HG03558 (cell line): ENCODE data around the gene AREL1.

Experiments used
- ATAC-seq: cut with Tn5 transposase; IDR thresholded peaks from one replicate; pipeline ENCODE4 v1.9.1; 2021; ENCODE audit warnings: moderate number of reproducible peaks; ENCODE audit not compliant: unreplicated experiment; ENCODE audit errors: extremely low read depth

The AREL1 gene

DNA sequence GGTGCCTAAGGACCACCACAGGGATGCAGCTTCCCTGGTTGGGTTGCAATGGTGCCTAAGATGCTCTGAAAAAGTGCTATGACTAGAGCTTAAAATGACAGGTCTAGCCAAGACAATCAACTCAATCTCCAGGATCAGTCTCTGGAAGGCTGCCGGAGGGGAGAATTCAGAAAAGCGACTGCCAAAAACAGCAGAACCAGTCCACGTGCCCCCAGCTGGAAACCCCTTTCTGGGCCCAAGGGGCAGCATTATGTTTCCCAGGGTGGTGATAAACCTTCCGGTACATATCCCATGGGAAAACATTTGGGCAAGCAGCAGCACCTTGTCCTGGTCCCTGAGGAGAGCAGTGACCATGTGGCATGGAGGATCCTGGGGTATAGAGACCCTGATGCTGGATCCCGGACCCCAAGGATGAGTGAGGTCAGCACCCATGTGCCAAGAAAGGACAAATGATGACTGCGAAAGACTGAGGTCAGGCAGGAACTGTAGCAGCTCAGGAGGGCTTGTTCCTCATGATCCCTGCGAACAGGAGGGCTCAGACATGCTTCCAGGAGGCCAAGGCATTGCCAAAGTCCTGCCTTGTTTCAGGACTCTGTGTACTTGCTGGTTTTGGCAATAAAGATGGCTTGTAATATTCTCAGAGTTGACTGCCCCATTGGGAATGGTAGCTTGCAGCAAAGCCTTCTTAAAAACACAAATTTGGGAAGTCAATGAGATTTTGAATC is 51.0 kb downstream of the AREL1 start:
- ATAC-seq, result no peak

DNA sequence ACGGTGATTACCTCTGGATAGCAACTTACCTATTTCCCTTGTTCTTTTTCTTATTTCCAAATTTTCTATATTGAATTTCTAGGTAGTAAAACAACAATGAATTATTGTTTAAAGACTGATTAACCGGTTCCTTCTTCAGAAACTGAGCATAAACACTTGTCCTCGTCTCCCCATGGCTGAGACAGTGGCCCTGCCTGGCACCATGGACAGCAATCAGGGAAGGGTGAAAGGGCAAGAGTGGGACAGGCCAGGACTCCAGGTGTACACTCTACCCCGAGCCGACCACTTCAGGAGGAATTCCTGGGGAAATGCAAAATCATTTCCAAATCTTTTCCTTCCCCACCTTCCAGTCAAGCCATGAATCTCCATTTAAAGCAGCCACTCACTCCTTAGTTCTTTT is 52.0 kb downstream of the AREL1 start:
- no peak for ATAC-seq

DNA sequence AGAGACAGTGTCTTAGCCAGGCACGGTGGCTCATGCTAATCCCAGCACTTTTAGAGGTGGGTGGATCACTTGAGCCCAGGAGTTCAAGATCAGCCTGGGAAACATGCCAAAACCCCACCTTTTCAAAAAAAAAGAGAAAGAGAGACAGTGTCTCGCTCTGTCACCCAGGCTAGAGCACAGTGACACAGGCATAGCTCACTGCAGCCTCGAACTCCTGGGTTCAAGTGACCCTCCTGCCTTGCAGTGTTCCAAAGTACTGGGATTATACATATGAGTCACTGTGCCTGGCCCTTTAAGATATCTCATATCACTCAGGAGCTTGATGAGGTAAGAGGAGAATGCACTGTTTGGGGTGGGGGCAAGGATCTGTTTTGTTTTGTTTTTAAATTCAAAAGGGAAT is 52.7 kb downstream of the AREL1 start:
- ATAC-seq, result no peak

DNA sequence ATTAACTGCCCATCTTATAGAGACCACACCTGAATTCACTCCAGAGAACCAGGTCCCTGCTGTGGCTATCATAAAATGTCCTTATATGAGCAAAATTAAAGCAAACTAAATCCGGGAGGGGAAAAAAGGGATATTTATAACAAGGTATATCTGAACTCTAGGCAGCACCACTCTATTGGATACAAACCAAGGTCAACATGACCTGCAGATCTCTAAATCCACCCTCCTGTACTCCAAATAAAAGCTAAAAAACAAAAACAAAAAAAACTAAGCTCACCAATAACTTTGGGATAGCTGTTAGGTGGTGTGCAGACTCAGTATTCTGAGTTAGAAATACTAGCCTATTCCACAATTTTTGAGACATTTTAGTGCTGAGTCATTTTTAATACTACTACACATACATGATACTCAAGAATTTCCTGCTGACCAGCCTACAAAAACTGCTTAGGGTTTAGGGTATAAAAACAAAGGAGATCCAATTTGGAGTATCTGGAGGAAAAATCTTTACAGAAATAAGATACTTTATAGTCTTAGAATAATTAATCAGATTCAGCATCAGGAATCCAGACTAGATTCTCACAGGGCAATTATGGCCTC is 54.2 kb downstream of the AREL1 start:
- ATAC-seq, result no peak

DNA sequence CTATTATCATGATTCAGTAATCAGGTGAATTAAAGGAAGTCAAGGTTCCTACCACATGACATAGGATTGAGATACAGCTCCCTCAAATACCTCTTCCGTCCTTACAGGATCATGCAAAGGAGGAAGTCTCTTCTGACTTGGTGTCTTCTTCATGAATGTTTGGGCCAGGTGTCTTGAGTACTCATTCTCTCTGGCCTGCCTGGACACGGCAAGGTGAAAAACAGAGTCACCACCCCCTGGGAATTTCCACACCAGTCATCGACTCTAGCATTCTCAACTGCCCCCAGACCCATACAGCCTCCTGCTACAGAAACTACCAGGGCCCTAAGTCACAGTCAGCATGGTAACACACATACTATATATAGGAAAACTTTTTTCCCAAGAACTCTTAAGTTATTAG is 55.9 kb downstream of the AREL1 start:
- no peak for ATAC-seq

DNA sequence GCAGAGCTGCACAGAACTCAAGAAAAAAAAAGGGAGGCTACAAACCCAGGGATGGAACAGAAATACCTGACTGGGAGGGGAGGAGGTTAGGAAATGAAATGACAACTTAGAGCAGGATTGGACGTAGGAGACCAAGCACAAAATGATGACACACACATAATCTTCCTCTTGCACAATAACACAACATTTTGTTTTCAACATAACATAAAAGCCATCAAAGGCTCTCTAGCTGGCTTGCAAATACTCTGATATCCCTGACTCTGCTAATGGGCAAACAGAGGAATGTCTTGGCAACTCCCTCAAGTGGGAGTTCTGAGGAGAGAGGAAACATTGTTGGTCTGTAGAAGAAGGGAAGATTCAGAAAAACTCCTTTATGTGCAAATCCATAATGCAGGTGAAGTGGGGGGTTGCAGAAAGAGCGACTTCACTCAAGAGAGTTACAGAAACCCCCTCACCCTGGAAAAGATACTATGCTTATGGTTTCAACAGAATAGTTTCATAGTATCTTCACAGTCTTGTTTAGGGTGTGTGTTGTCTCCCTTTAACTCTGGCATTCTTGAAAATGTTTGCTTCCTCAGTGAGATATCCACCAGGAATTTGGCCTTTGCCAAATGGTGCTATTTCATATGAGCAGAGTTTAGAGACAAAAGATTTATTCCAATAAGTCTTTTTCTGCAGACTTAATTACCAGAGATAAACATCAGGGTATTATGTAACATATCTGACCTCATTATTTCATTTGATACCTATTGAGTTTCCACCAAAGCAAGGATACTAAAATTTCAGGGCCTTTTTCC is 57.1 kb downstream of the AREL1 start:
- ATAC-seq, result no peak

DNA sequence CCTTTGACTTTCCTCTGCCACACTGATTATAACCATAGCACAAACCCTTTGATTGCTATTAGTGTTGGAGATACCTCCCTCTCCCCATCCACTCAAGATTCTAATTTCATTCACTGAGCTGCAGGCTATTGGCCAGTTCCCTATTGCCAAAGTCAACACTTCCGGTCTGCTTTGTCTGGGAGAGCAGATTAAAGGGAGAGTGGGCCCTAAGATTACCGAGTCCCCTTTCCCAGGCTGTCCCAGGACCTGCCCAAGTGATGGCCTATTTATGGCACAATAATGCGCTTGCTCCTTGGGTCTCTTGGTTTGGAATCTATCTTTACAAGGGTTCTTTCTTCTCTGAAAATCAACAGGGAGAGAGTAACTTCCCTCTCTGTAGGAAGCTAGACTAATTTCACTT is 57.9 kb downstream of the AREL1 start:
- ATAC-seq, result no peak

DNA sequence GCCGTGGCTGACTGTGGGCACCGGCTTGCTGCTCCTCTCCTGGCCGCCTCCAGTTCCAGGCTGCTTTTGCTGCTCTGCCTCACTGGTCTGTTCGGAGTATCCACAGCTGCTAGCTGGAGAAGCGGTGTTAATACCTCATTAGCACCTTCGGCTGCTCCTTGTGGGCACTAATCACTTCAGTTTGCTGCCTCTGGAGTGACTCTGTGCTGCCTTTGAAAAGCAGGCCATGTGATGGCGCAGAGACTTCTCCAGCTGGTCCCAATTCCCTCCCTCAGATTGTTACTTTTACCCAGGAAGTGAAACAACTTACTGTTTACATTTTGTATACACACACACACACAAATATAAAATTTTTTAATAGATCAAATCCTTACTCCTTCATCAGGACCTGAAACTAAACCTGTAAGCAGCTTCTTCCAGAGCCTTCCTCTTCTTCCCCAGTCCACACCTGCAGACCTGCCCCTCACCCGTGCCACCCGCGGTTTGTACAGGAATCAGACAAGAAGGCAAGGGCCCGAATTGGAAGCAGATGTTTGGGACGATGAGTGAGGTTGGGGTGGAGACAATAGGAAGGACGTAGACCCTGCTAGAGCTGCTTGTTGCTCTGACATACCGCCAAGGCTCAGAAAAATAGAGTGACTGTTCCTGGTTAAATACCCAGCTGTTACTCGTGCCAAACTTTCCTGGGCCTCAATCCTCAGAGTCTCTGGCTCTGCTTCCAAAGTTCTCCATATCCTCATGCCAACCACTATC is 59.3 kb downstream of the AREL1 start:
- no peak for ATAC-seq

DNA sequence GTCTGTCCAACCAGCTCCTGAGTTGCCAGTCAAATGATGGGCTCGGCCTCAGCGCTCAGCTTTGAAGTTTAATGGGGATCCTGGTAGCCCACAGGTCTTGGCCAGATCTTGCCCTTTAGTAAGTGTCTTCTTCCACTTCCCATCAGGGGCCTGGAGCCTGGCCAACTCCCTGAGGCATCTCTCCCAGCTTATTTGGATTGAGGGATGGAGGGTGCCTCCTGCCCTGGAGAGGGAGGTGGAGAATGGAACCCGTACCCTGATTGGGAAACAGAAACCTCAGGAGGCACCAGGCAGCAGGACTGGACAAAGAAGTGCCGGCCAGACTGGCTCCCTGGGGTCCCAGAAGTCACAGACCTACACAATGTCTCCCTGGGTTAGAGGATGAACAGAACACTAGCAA is 60.3 kb downstream of the AREL1 start:
- ATAC-seq, result no peak

DNA sequence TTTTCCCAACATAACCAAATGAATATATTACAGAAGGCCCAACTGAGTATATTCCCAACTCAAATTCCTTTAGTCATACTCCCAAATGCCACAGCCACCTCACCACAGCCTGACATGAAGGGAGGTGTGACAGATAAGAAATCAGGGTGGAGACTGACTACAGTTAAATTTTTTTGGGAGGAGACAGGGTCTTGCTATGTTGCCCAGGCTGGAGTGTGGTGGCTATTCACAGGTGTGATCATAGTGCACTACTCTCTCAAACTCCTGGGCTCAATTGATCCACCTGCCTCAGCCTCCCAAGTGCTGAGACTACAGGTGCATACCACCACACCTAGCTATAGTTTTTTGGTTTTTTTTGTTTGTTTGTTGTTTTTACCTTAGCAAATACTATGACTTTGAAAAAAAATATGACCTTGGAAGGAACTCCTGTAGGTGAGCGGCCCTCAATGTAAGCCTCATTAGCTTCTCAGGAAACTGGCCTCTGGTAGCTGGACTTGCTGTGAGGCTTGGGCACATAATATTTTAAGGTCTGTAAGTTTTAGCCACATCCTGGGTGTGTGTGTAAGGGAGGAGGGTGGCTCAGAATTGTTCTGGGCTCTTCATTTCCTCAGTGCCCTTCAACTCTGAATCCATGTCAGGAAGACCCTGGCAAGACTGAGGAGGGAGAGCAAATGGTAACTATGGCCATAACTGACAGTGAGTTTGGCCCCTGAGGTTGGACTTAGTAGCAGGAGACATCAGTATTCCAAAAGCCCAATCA is 61.8 kb downstream of the AREL1 start:
- ATAC-seq, result no peak

DNA sequence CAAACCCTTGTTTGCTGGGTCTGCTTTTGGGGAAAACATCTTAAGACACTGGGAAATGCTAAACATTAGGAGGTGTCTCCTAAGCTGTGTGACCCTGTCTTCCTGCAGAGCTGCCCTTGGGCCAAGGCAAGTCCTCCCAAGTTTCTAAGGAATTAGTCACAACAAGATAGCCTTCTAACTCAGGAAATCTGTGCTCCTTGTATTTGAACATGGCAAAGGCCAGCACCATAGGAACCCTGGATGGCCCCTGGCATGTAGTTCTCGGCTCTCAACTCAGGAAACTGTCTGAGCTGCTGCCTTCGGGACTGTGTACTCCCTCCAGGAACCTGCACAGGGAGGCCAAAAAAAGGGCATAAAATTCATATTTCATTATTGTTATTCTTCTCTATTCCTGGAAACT is 63.2 kb downstream of the AREL1 start:
- no peak for ATAC-seq

DNA sequence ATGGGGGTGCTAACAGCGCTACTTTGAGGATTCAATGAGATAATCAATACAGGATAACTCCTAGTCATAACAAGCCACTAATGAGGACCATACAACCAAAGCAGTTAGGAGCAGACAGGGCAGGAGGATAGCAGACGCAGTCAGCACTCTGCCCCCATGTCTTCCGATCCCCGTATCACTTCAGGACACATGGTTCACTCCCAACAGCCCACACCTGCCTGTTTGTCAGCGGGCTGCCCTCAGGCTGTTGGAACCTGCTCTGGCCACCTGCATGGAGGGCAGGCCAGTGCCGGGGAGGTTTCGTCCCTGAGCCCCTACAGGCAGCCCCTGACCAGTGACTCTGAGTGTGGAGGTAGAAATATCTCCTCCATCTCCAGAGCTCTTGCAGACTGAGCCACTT is 63.7 kb downstream of the AREL1 start:
- ATAC-seq, result no peak

DNA sequence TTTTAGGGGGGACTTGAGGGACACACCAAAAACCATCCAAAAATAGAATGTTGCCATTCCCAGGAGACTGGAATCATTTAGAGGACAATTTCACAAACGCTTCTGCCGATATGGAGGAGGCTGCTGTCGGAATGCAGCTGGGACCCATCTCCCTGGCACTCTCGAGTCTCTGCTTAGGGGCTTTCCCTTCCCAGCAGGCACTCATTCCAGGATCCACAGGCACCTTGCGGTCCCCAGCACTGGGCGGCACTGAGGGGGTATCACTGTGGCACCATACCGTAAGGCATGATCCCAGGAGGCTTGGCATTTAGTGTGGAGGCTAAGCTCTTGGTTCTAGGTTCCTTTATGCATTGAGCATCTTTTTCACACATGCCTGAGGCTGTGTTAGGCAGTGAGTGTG is 64.3 kb downstream of the AREL1 start:
- ATAC-seq, result no peak

DNA sequence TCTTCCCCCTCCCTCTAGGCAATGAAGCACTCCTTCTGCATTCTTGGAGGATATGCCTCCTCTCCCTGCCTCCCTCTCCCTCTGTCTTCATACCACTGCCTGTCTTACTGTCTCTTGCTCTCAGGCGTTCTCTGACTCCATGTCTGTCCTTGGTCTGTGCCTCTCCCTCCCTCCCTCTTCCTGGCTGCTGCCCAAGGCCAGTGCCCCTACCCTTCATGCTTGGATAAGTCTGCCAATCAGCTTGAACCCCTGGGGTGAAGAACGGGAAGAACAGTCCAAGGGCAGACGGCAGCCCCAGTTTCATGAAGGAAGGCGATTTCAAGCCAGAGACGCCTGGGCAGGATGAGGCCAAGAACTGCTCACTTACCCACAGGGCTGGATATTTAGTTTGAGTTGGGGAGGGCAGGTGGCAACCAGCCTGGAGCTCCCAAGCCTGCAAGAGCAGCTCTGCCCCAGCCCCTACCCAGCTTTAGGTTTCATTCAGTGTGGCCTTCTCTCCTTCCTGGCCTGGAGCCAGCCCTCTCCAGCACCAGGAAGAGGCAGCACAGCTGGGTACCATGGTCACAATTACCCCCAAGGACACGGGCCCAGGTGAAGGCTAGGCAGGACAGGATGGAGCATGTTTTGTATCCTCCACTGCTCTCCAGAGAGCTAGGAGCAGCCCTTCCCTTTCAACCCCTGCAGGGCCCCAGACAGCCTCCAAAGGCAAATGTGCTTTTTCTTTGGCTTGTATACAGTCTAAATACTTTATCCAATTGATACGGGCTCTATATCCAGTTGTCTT is 65.0 kb downstream of the AREL1 start:
- ATAC-seq, result no peak

DNA sequence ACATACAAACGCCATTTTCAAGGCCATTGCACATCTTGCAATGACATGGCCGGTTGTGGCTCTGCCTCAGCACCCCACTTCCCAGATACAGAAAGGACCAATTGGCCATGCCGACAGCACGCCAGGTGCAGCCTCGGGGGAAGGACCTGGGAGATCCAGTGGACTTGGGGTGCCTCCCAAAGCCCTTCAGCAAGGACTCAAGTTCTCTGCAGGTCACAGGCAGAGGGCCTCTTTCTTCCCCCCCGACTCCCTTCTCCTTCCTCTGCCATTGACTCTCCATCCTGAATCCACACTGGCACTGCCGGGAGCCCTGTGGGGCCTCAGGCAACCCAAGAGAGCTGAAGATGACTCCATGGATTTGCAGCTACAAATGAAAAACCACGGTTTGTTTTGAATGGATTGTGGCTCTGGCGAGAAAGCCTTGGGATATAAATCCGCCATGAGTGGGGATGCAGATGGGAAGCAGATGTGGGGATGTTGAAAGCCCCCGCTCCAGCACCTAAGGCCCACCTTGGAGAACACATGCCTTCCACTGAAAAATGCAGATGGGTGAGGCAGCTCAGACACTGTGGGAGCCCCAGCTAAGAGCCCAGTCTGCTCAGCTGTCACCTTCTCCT is 65.7 kb downstream of the AREL1 start:
- no peak for ATAC-seq

DNA sequence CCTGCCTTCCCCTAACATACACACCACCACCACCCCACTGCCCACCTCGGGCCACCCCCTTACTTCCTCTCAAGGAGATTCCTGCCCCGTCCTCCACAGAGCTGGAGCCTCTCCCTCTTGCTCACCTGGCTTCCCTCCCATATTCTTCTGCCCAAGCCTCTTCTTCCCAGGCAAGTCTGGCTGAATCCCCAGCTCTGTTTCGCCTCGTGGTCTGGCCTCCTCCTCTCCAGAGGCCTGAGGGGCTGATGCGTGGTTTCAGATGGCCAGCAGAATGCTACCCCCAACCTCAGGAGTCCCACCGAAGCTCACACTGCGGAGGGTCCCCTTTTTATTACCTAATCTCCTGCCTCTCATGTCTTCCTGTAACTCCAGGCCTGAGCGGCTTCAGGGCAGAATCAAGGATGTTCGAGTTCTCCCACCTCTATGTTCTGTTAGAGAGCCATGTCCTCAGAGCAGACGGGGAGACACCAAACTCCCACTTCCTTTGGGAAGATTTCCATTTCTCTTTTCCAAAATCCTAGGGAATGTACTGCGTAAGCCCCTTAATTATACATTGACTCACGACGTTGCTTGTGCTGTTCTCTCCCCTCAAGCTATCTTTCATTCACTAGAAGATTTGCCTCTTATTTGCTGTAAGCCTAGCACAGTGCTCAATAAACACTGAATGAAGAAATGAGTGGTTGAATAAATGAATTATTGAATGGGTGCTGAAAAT is 67.0 kb downstream of the AREL1 start:
- ATAC-seq, result no peak

DNA sequence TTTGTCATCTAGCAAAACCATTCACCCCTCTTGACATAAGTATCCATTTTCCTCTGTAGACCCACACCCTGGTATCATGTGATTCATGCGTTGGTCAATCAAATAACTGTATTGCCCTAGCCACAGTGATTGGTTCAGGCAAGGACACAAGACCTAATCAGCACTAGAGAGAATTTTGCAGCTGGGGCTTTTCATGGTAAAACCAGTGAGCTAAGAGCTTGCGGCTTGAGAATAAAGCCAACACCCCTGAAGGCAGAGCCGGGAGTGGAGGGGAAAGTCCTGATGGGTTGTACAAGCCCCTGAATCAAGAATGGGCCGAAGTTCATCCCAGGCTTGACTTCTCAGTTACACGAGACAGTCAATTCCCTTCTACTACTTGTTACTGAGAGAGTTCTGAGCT is 67.6 kb downstream of the AREL1 start:
- no peak for ATAC-seq

DNA sequence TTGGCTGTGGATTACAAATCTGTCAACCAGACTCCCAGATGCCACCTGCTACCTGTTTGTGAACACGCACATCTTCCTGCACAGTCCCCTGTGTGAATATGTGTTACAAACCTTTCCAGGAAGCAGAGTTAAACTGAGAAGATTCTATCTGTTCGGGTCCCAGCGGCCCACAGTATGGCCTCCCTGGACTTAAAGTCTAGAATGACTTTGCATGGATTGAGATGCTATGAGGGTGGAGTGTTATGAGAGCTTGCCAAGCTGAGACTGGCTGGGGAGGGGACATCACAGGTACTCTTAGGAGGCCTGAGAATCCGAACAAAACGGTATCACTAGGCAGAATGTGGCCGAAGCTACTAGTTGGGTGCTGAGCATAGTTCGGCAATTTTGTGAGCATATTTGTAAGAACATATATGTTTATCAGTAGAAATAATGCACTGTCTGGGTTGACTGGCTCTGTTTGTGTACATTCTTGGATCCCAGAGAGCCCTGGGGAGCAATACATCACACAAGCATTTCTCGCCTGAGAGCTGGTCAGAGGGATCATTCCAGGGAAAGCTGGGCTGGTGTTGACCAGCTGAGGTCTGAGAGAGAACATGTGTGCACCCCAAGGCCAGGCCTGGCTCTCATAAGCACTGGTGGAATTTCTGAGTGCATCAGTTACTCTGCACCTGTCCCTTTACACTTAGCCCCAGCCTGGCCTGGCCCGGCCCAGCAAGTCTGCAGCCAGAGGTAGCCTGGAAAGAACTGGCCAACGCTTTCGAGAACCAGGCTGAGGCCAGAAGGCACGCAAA is 71.1 kb downstream of the AREL1 start:
- no peak for ATAC-seq
